H1 (cell line): Measurements from ENCODE around the gene C16orf89. TPM values are rescaled to one million over a fixed set of nuclear protein-coding genes. Genes with fewer than 3 reads are reported as not detected.

Source experiments
- CTCF ChIA-PET: fragments of 300-600 bp; sonication (Branson Sonifier 250); formaldehyde crosslinking; loops from one replicate; lab custom pipeline; 2021; ENCODE audit not compliant: partially characterized antibody; lab: Charles Lee
- POLR2A ChIA-PET: fragments of 300-600 bp; sonication (Branson Sonifier 250); formaldehyde crosslinking; loops from one replicate; lab custom pipeline; 2021; ENCODE audit warnings: inconsistent platforms; ENCODE audit not compliant: partially characterized antibody; lab: Charles Lee
- DNase-seq, 2 experiments: peaks; one replicate each; pipeline versions ENCODE4 v3.0.0 to v3.0.0-alpha.2; 2010 to 2022; ENCODE audit warnings: low spot score in 2 of 2, low read depth in 1 of 2, mixed read lengths in 1 of 2
- FAIRE-seq: peaks from 2 replicates; lab custom pipeline; 2011; peaks lifted over from hg19 to GRCh38; lab: Jason Lieb, UNC
- H2AFZ ChIP-seq: 2 replicates; pipeline ENCODE4 v1.8.1; 2012; ENCODE audit warnings: low read length, inconsistent platforms
- H2AK5ac ChIP-seq: 2 replicates; pipeline ENCODE4 v1.6.1; 2013; ENCODE audit warnings: low read depth, low read length
- H2BK120ac ChIP-seq: replicated peaks from 2 replicates; pipeline ENCODE3; 2013; ENCODE audit warnings: low read depth, low read length, inconsistent platforms
- H2BK12ac ChIP-seq: 2 replicates; pipeline ENCODE4 v1.6.1; 2013; ENCODE audit warnings: low read depth, low read length
- H2BK15ac ChIP-seq: 2 replicates; pipeline ENCODE4 v1.6.1; 2013; ENCODE audit warnings: low read length
- H2BK20ac ChIP-seq: 2 replicates; pipeline ENCODE4 v1.6.1; 2013; ENCODE audit warnings: low read length
- H2BK5ac ChIP-seq: 2 replicates; pipeline ENCODE4 v1.6.1; 2013; ENCODE audit warnings: low read depth, low read length
- H3K14ac ChIP-seq: 2 replicates; pipeline ENCODE4 v1.6.1; 2013; ENCODE audit warnings: inconsistent platforms; ENCODE audit not compliant: insufficient read length
- H3K18ac ChIP-seq: 2 replicates; pipeline ENCODE4 v1.6.1; 2013; ENCODE audit warnings: low read length; ENCODE audit errors: extremely low read depth
- H3K23ac ChIP-seq: 2 replicates; pipeline ENCODE4 v1.6.1; 2013; ENCODE audit warnings: inconsistent platforms; ENCODE audit not compliant: insufficient read length
- H3K23me2 ChIP-seq: 2 replicates; pipeline ENCODE4 v1.6.1; 2013; ENCODE audit warnings: low read depth, low read length
- H3K27ac ChIP-seq: 2 replicates; pipeline ENCODE4 v1.6.1; 2011; ENCODE audit warnings: low read depth, low read length, inconsistent platforms
- H3K27me3 ChIP-seq, 4 experiments: replicated peaks in 1 of 4; 1 replicate in 1 of 4; 2 replicates in 3 of 4; pipeline versions ENCODE4 v1.6.1 to v1.8.1; 2011 to 2013; ENCODE audit warnings: low read length in 3 of 4, mild to moderate bottlenecking in 3 of 4, inconsistent platforms in 2 of 4, mixed read lengths in 2 of 4, moderate library complexity in 1 of 4; ENCODE audit not compliant: control insufficient read depth in 3 of 4, insufficient read depth in 3 of 4; ENCODE audit errors: extremely low read depth in 1 of 4
- H3K36me3 ChIP-seq, 4 experiments: 2 replicates each; pipeline versions ENCODE4 v1.6.1 to v1.8.1; 2011 to 2013; ENCODE audit warnings: mild to moderate bottlenecking in 4 of 4, low read length in 3 of 4, moderate library complexity in 2 of 4, control low read depth in 1 of 4, inconsistent platforms in 1 of 4; ENCODE audit not compliant: insufficient read depth in 4 of 4, control insufficient read depth in 2 of 4
- H3K4ac ChIP-seq: replicated peaks from 2 replicates; pipeline ENCODE3; 2013; ENCODE audit warnings: low read length, low read depth, mixed read lengths, inconsistent platforms; ENCODE audit not compliant: insufficient read length
- H3K4me1 ChIP-seq, 4 experiments: replicated peaks in 1 of 4; 1 replicate in 1 of 4; 2 replicates in 3 of 4; pipeline versions ENCODE4 v1.6.1 to v1.8.1; 2011 to 2013; ENCODE audit warnings: low read length in 3 of 4, inconsistent platforms in 2 of 4, mixed read lengths in 1 of 4; ENCODE audit not compliant: insufficient read depth in 4 of 4, control insufficient read depth in 3 of 4
- H3K4me2 ChIP-seq, 2 experiments: 2 replicates each; pipeline versions ENCODE4 v1.6.1 to v1.8.1; 2011 to 2013; ENCODE audit warnings: low read depth in 2 of 2, low read length in 2 of 2, control low read depth in 1 of 2, inconsistent platforms in 1 of 2, mild to moderate bottlenecking in 1 of 2; ENCODE audit not compliant: insufficient read depth in 1 of 2
- H3K4me3 ChIP-seq, 4 experiments: fragments of 200-600, 300-600 bp in 1 of 4; sonication (generic), shearing (Covaris generic), sonication (Bioruptor Twin) in 1 of 4; 2 replicates each; pipeline versions ENCODE4 v1.5.1 to v1.8.1; 2011 to 2016; ENCODE audit warnings: low read length in 4 of 4, low read depth in 3 of 4, control low read depth in 2 of 4, inconsistent platforms in 2 of 4, mild to moderate bottlenecking in 2 of 4, mixed read lengths in 1 of 4, moderate library complexity in 1 of 4; ENCODE audit not compliant: insufficient read depth in 2 of 4; ENCODE audit errors: extremely low read depth in 1 of 4
- H3K56ac ChIP-seq: replicated peaks from 2 replicates; pipeline ENCODE3; 2013; ENCODE audit warnings: low read depth, mild to moderate bottlenecking, mixed read lengths, low read length, inconsistent platforms; ENCODE audit not compliant: insufficient read length
- H3K79me1 ChIP-seq: 2 replicates; pipeline ENCODE4 v1.6.1; 2013; ENCODE audit warnings: low read depth, low read length, control low read depth
- H3K79me2 ChIP-seq, 2 experiments: 2 replicates each; pipeline versions ENCODE4 v1.6.1 to v1.8.1; 2012 to 2013; ENCODE audit warnings: low read length in 2 of 2, mild to moderate bottlenecking in 2 of 2, inconsistent platforms in 1 of 2; ENCODE audit not compliant: insufficient read depth in 2 of 2, control insufficient read depth in 1 of 2
- H3K9ac ChIP-seq, 4 experiments: replicated peaks in 1 of 4; 1 replicate in 1 of 4; 2 replicates in 3 of 4; pipeline versions ENCODE4 v1.6.1 to v1.8.1; 2011 to 2013; ENCODE audit warnings: low read depth in 3 of 4, low read length in 3 of 4, control low read depth in 2 of 4, mild to moderate bottlenecking in 2 of 4, moderate library complexity in 2 of 4, inconsistent platforms in 1 of 4; ENCODE audit errors: extremely low read depth in 1 of 4
- H3K9me3 ChIP-seq, 2 experiments: 2 replicates each; pipeline versions ENCODE4 v1.6.1 to v1.8.1; 2012 to 2013; ENCODE audit warnings: mild to moderate bottlenecking in 2 of 2, moderate library complexity in 2 of 2, control low read depth in 1 of 2, inconsistent platforms in 1 of 2, low read depth in 1 of 2, low read length in 1 of 2, mixed read lengths in 1 of 2; ENCODE audit not compliant: insufficient read depth in 2 of 2
- H4K20me1 ChIP-seq, 2 experiments: replicated peaks in 1 of 2; 2 replicates each; pipeline versions ENCODE3 to v1.8.1; 2011 to 2013; ENCODE audit warnings: inconsistent platforms in 2 of 2, low read length in 2 of 2, mild to moderate bottlenecking in 1 of 2; ENCODE audit not compliant: insufficient read depth in 2 of 2, control insufficient read depth in 1 of 2
- H4K5ac ChIP-seq: 2 replicates; pipeline ENCODE4 v1.6.1; 2013; ENCODE audit warnings: low read length, low read depth, mixed read lengths, inconsistent platforms; ENCODE audit not compliant: insufficient read length
- H4K8ac ChIP-seq: 2 replicates; pipeline ENCODE4 v1.8.0; 2013; ENCODE audit warnings: mild to moderate bottlenecking, moderate library complexity, low read length, inconsistent platforms; ENCODE audit not compliant: insufficient read depth; ENCODE audit errors: extremely low read depth
- H4K91ac ChIP-seq: replicated peaks from 2 replicates; pipeline ENCODE3; 2013; ENCODE audit warnings: low read length, mixed read lengths, inconsistent platforms; ENCODE audit not compliant: insufficient read length
- HDAC6 ChIP-seq: IDR thresholded peaks from one replicate; pipeline ENCODE4 v1.7.1; 2012; ENCODE audit warnings: low read depth, mild to moderate bottlenecking, inconsistent platforms, low read length, moderate library complexity
- RNF2 ChIP-seq: fragments of 200-900, 300-1000 bp; sonication (generic); IDR thresholded peaks from 2 replicates; pipeline ENCODE4 v1.7.1; 2016; ENCODE audit warnings: borderline replicate concordance, low read depth, mild to moderate bottlenecking, antibody characterized with exemption, low read length; ENCODE audit not compliant: poor library complexity, severe bottlenecking; ENCODE audit errors: missing control alignments
- SP1 ChIP-seq: IDR thresholded peaks from 2 replicates; pipeline ENCODE4 v1.6.1; 2011; ENCODE audit warnings: low read depth, low read length
- SUZ12 ChIP-seq: fragments of 200-600 bp; sonication (generic); IDR thresholded peaks from 2 replicates; pipeline ENCODE4 v1.6.1; 2012; ENCODE audit warnings: mild to moderate bottlenecking, inconsistent platforms, low read length, moderate library complexity, mixed read lengths
- TAF1 ChIP-seq: IDR thresholded peaks from 2 replicates; pipeline ENCODE4 v1.6.1; 2011; ENCODE audit warnings: mild to moderate bottlenecking, low read depth, low read length
- WGBS, 2 experiments: shearing (Covaris generic) in 1 of 2; methylation state at CpG; one replicate each; pipeline versions ENCODE4 v1.1.6 to v1.1.7; 2013 to 2015; ENCODE audit warnings: low lambda C conversion rate in 2 of 2, mixed read lengths in 2 of 2, inconsistent platforms in 1 of 2, low coverage in 1 of 2, missing lambda C conversion rate in 1 of 2; ENCODE audit not compliant: insufficient replicate concordance in 2 of 2, insufficient coverage in 1 of 2, insufficient read length in 1 of 2; ENCODE audit errors: extremely low coverage in 1 of 2, missing lambda C conversion rate in 1 of 2; 5-methylcytosine and 5-hydroxymethylcytosine counted together
- polyA plus RNA-seq, 7 experiments: library from polyadenylated mRNA; depleted of rRNA in 3 of 7; stranded (reverse) in 5 of 7; unstranded in 2 of 7; fragments of >200 nt in 5 of 7; fragments of 200-250 nt in 2 of 7; gene quantifications; 1 replicate in 5 of 7; 2 replicates in 1 of 7; 4 replicates in 1 of 7; pipeline versions ENCODE4 v1.2.1 to v1.2.3, GENCODE V29; 2011 to 2013; ENCODE audit warnings: missing spikeins in 2 of 7, mixed read lengths in 2 of 7
- total RNA-seq: library from RNA; stranded (reverse); fragmentation: NEBNext Ultra II Directional; extraction: Animal tissue kit (Norgen Biotek cat#: 25700); gene quantifications from 2 replicates; pipeline ENCODE4 v1.2.1, GENCODE V29; 2021
- TF ChIP-seq, protein P1 (sequence below): IDR thresholded peaks from 2 replicates; pipeline ENCODE4 v1.6.1; 2011; ENCODE audit warnings: low read depth, mild to moderate bottlenecking, low read length; ENCODE audit not compliant: insufficient read depth

C16orf89 gene
- total and polyA plus RNA-seq, 2 of the 8 experiments (the other 6 are each of a cell fraction or from before 2014, with no cell fraction given): 6.7 to 9.9 TPM

GRCh38 chr16:5066511-5066910 lies 755 bp upstream of the C16orf89 start:
- no peak for TF ChIP-seq RNF2
- TF ChIP-seq HDAC6: no peak
- no peak for TF ChIP-seq TAF1
- TF ChIP-seq, protein P1, sequence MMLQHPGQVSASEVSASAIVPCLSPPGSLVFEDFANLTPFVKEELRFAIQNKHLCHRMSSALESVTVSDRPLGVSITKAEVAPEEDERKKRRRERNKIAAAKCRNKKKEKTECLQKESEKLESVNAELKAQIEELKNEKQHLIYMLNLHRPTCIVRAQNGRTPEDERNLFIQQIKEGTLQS: no peak
- no peak for TF ChIP-seq SUZ12
- TF ChIP-seq SP1: no peak
- FAIRE-seq: no peak
- no peak overlapping the region for H2AK5ac ChIP-seq
- no peaks in the 10 kb centered on the region for H4K20me1 ChIP-seq
- no peak overlapping the region for H2BK120ac ChIP-seq
- H3K23me2 ChIP-seq: no peaks in the 10 kb centered on the region
- no peak overlapping the region for H4K8ac ChIP-seq
- H3K4me1 ChIP-seq: peaks cover 0 to 3% (median 0%) of the 10 kb centered on the region in 4 experiments; a peak in 3 of 7 replicates
- no peak overlapping the region for H3K4ac ChIP-seq
- ChIA-PET POLR2A (interaction anchor here (0.9 to 1.1 kb wide), 2 partner anchors 9 to 20 kb away, joined by 3 to 4 read pairs; no protein-coding TSS in a partner anchor), CTCF (interaction anchor here (0.6 to 28.8 kb wide), 4 partner anchors 8 to 94 kb away, joined by 3 to 625 read pairs (median 12); partner anchors contain the start of gene ALG1)
- no peak overlapping the region for H3K18ac ChIP-seq
- no peak overlapping the region for H2BK5ac ChIP-seq
- H3K9ac ChIP-seq: no peak overlapping the region
- no peaks in the 10 kb centered on the region for H3K79me2 ChIP-seq
- no peak overlapping the region for H3K56ac ChIP-seq
- no peak overlapping the region for H3K27ac ChIP-seq
- DNase-seq: no peak
- H4K91ac ChIP-seq: no peak overlapping the region
- H3K23ac ChIP-seq: no peak overlapping the region
- H3K79me1 ChIP-seq: no peaks in the 10 kb centered on the region
- H3K4me3 ChIP-seq: no peak overlapping the region
- 0 out of 7 replicates have a peak, but pooled peaks cover 0 to 3% (median 0%) of the 10 kb centered on the region in 4 experiments for H3K27me3 ChIP-seq
- WGBS, 2 experiments: 84% methylated on average over 6 of the region's 6 CpGs; no CpG with 5 or more reads in 1 of the 2 experiments
- H3K9me3 ChIP-seq: no peaks in the 10 kb centered on the region
- H2BK15ac ChIP-seq: no peak overlapping the region
- H4K5ac ChIP-seq: no peak overlapping the region
- H3K14ac ChIP-seq: no peak overlapping the region
- no peak overlapping the region for H2BK12ac ChIP-seq
- no peak overlapping the region for H2BK20ac ChIP-seq
- no peak overlapping the region for H3K4me2 ChIP-seq
- H2AFZ ChIP-seq: no peak overlapping the region
- H3K36me3 ChIP-seq: no peaks in the 10 kb centered on the region
